Measurements from ENCODE around the gene LRRC34.

LRRC34 gene

GRCh38 chr3:169755488-169755887 is 57.2 kb downstream of the LRRC34 start:
- no peaks in the 10 kb centered on the region for H3K4me1 ChIP-seq (ENCODE audit: control insufficient read depth in 1 of 2, insufficient read depth in 1 of 2, low read depth in 1 of 2, low read length in 1 of 2)
- peaks cover 17% of the 10 kb centered on the region for H3K27me3 ChIP-seq
- TF ChIP-seq, protein P1, sequence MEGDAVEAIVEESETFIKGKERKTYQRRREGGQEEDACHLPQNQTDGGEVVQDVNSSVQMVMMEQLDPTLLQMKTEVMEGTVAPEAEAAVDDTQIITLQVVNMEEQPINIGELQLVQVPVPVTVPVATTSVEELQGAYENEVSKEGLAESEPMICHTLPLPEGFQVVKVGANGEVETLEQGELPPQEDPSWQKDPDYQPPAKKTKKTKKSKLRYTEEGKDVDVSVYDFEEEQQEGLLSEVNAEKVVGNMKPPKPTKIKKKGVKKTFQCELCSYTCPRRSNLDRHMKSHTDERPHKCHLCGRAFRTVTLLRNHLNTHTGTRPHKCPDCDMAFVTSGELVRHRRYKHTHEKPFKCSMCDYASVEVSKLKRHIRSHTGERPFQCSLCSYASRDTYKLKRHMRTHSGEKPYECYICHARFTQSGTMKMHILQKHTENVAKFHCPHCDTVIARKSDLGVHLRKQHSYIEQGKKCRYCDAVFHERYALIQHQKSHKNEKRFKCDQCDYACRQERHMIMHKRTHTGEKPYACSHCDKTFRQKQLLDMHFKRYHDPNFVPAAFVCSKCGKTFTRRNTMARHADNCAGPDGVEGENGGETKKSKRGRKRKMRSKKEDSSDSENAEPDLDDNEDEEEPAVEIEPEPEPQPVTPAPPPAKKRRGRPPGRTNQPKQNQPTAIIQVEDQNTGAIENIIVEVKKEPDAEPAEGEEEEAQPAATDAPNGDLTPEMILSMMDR (IDR thresholded peaks at IDR 0.05) = no peak
- no peak overlapping the region for H3K4me3 ChIP-seq (ENCODE audit: low read depth in 1 of 2, low read length in 1 of 2)
- no peaks in the 10 kb centered on the region for H3K36me3 ChIP-seq
- H3K9me3 ChIP-seq = no peaks in the 10 kb centered on the region
- H3K27ac ChIP-seq = no peak overlapping the region

DNA sequence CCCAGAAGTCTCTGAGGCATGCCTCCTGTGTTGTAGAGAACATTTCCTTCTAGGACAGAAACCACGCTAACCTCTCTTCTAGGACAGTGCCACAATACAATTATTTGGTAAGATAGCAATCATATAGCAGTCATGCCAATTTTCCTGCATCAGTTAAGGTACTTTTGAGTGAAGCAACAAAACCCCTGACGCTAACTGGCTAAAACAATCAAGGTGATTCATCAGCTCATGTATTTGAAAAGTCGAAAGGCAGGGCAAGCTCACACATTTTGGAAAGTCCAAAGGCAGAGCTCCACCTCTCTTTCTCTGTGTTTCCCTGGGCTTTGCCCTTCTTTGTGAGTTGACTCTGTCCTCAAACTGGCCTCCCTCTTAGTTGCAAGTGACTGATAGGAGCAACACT is 58.0 kb downstream of the LRRC34 start:
- peaks cover 20% of the 10 kb centered on the region for H3K27me3 ChIP-seq
- no peak overlapping the region for H3K4me3 ChIP-seq (ENCODE audit: low read depth in 1 of 2, low read length in 1 of 2)
- no peaks in the 10 kb centered on the region for H3K36me3 ChIP-seq
- H3K4me1 ChIP-seq (ENCODE audit: control insufficient read depth in 1 of 2, insufficient read depth in 1 of 2, low read depth in 1 of 2, low read length in 1 of 2) = no peaks in the 10 kb centered on the region
- H3K9me3 ChIP-seq = no peaks in the 10 kb centered on the region
- TF ChIP-seq, protein P1 (IDR thresholded peaks at IDR 0.05) = no peak
- no peak overlapping the region for H3K27ac ChIP-seq

DNA sequence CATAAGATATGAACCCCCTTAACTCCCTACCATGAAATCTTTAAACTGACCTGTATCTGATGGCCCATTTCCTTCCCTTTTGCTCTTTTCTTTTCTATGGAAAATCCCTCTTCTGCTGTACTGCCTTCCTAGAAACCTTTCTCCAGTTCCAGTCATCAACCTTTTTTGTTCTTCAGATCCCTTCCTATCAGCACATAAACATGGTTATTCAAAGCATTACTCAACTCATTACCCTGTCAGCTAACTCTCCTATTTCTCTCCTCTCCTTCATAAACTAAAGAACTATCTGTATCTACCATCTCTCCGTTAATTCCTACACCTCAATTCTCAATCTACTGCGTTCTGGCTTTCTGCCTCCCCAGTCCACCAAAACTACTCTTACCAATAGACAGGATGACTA is 60.8 kb downstream of the LRRC34 start:
- H3K4me3 ChIP-seq (ENCODE audit: low read depth in 1 of 2, low read length in 1 of 2) = no peak overlapping the region
- TF ChIP-seq, protein P1 (IDR thresholded peaks at IDR 0.05) = no peak

GRCh38 chr3:169750665-169751064 is 62.0 kb downstream of the LRRC34 start:
- peaks cover 34% of the 10 kb centered on the region for H3K27me3 ChIP-seq
- TF ChIP-seq, protein P1 (IDR thresholded peaks at IDR 0.05) = no peak

More for the DNA sequence above, 60.8 kb downstream of the LRRC34 start:
- Histone ChIP-seq H3K4me1 (ENCODE audit: control insufficient read depth in 1 of 2, insufficient read depth in 1 of 2, low read depth in 1 of 2, low read length in 1 of 2) (no peaks in the 10 kb centered on the region), H3K36me3 (no peaks in the 10 kb centered on the region), H3K27me3 (peaks cover 30% of the 10 kb centered on the region), H3K27ac (no peak overlapping the region), H3K9me3 (no peaks in the 10 kb centered on the region)

DNA sequence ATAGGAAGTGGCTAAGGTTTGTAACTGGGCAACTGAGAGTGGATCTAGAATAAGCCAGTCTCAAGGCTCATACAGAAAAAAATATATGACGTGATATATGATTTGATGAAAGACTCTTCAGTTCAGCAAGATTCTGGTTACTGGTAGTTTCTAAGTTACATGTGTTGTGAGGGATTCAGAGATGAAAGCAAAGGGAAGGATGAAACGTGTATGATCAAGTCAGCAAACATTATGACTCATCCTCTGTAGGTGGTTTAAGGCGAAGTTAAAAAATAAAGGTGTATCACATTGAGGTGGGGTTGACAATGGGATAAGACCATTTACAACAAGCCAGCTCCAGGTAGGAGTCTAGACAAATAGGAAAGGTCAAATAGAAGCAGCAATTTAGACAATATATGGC is 64.0 kb downstream of the LRRC34 start:
- TF ChIP-seq, protein P1 (IDR thresholded peaks at IDR 0.05) = no peak
- H3K27ac ChIP-seq = no peak overlapping the region
- H3K4me3 ChIP-seq (ENCODE audit: low read depth in 1 of 2, low read length in 1 of 2) = no peak overlapping the region
- H3K36me3 ChIP-seq = no peaks in the 10 kb centered on the region
- H3K27me3 ChIP-seq = peaks cover 28% of the 10 kb centered on the region
- no peaks in the 10 kb centered on the region for H3K4me1 ChIP-seq (ENCODE audit: control insufficient read depth in 1 of 2, insufficient read depth in 1 of 2, low read depth in 1 of 2, low read length in 1 of 2)
- no peaks in the 10 kb centered on the region for H3K9me3 ChIP-seq

More at GRCh38 chr3:169750665-169751064, 62.0 kb downstream of the LRRC34 start:
- Histone ChIP-seq H3K36me3 (no peaks in the 10 kb centered on the region), H3K4me1 (ENCODE audit: control insufficient read depth in 1 of 2, insufficient read depth in 1 of 2, low read depth in 1 of 2, low read length in 1 of 2) (no peaks in the 10 kb centered on the region), H3K4me3 (ENCODE audit: low read depth in 1 of 2, low read length in 1 of 2) (no peak overlapping the region), H3K9me3 (no peaks in the 10 kb centered on the region), H3K27ac (no peak overlapping the region)

DNA sequence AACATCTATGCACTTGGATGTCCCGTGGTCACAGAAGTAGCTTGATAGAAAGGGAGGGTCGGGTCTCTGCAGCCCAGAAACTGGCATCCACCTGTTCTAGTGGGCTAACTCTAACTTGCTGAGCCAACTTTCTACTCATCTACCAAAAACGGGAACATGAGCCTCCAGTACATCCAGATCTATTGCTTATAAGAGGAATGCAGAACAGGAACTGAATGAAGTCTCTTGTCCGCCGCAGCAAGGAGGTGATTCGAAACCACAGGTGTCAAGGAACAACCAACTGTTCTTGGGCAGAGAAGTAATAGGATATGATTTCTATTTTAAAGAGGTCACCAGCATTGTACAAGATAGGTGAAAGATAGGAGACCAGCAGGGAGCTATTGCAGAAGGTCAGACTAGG is 65.8 kb downstream of the LRRC34 start:
- H3K9me3 ChIP-seq = no peaks in the 10 kb centered on the region
- TF ChIP-seq, protein P1 (IDR thresholded peaks at IDR 0.05) = no peak

More for the DNA sequence above, 65.8 kb downstream of the LRRC34 start:
- H3K27me3 ChIP-seq = peaks cover 20% of the 10 kb centered on the region
- H3K4me3 ChIP-seq (ENCODE audit: low read depth in 1 of 2, low read length in 1 of 2) = no peak overlapping the region
- H3K27ac ChIP-seq = no peak overlapping the region
- H3K4me1 ChIP-seq (ENCODE audit: control insufficient read depth in 1 of 2, insufficient read depth in 1 of 2, low read depth in 1 of 2, low read length in 1 of 2) = no peaks in the 10 kb centered on the region
- no peaks in the 10 kb centered on the region for H3K36me3 ChIP-seq

Data from neutrophil (primary cell).